SU-DHL-6 (cell line): ENCODE measurements around the gene DNAAF8.

ENCODE experiments used
- EZH2phosphoT487 ChIP-seq: fragments of 200-600 bp; sonication (generic), shearing (Covaris generic); conservative IDR thresholded peaks from 2 replicates; pipeline ENCODE4 v1.6.1; 2018; ENCODE audit warnings: mild to moderate bottlenecking, antibody characterized with exemption, low read length, moderate library complexity, mixed read lengths
- TF ChIP-seq, protein P1 (sequence below): fragments of 200-600 bp; sonication (generic); IDR thresholded peaks from one replicate; pipeline ENCODE4 v1.5.1; 2017; ENCODE audit warnings: antibody characterized with exemption, mild to moderate bottlenecking, low read length, moderate library complexity; ENCODE audit not compliant: insufficient read depth, poor library complexity, severe bottlenecking

DNA sequence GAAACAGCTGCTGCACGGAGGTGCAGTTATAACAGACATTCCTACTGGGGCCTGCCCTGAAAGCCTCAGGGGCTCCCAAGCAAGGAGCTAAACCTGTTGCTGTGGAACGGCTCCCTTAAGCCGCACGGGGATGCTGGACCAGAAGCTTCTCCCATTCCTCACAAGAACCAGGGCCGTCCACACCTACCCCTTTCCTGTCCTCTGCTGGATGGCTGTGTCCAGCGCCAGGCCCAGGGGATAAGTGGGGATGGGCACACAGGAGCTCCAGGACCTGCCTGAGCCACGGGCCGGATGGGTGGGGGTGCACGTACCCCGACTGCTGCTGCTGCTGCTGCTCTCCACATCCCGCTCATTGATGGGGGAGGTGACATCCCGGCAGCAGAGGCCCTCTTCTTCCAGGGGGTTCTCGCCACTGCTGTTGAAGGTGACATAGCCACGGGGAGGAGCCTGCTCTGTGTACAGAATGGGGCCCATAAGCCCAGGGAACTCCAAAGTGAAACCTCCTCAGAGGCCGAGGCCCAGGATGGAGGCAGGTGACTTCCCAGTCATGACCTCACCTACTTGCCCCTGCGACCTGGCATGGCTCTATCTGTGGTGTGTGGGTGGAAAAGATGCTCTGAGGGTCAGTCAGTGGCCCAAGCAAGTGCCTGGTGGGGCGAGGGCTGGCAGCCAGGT, 32.4 kb upstream of the DNAAF8 start:
- TF ChIP-seq, protein P1, sequence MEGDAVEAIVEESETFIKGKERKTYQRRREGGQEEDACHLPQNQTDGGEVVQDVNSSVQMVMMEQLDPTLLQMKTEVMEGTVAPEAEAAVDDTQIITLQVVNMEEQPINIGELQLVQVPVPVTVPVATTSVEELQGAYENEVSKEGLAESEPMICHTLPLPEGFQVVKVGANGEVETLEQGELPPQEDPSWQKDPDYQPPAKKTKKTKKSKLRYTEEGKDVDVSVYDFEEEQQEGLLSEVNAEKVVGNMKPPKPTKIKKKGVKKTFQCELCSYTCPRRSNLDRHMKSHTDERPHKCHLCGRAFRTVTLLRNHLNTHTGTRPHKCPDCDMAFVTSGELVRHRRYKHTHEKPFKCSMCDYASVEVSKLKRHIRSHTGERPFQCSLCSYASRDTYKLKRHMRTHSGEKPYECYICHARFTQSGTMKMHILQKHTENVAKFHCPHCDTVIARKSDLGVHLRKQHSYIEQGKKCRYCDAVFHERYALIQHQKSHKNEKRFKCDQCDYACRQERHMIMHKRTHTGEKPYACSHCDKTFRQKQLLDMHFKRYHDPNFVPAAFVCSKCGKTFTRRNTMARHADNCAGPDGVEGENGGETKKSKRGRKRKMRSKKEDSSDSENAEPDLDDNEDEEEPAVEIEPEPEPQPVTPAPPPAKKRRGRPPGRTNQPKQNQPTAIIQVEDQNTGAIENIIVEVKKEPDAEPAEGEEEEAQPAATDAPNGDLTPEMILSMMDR: no peak
- TF ChIP-seq EZH2phosphoT487: no peak
